DMS79 treated with DMSO at 0.1 percent for 48 hours (cell line): ENCODE data around the gene NHS.

Experiments used
- DNase-seq: peaks from one replicate; lab custom pipeline; 2025; lab: John Stamatoyannopoulos, UW

Gene NHS

GRCh38 chrX:17679261-17679660, 304.3 kb downstream of the NHS start:
- no peak for DNase-seq

- DNase-seq, result no peak
These were observed 304.8 kb downstream of the NHS start for GRCh38 chrX:17679820-17680219.

GRCh38 chrX:17680732-17681413, 305.9 kb downstream of the NHS start:
- DNase-seq, result no peak

DNA sequence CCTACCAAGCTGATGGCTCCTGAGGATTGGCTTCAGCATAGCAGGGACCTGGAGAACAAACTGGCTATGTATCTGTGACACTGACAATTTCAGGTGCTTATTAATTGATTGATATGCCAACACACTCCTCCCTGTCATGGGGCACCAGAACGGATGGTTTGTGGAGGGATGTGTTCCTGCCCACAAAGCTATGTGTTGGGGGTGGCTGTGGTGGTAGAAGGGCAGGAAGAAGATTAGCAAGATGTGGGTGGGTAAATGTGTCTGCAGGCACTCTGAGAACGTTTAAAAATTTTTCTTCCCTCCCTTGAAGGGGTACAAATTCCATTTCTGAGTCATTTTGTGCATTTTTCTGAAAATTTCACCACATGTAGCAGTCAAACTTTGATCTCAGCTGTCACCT, 307.3 kb downstream of the NHS start:
- no peak for DNase-seq

DNA sequence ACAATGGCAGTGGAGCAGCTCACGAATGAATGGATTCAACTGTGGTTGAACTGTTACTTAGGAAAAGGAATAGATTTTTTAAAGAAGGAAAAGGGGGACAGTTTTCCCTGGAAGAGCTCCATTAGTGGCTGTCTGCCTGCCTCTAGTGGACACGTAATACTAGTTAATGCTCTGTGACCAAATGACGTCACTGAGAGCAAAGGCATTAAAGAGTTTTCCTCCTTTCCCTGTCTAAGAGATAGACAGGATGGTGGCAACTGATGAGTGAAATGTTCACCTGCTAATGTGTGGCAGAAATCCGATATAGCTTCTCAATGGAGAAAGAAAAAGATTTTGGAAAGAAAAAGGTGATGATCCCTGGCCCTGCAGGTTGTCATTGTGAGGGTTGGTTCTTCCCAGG, 310.0 kb downstream of the NHS start:
- no peak for DNase-seq

DNA sequence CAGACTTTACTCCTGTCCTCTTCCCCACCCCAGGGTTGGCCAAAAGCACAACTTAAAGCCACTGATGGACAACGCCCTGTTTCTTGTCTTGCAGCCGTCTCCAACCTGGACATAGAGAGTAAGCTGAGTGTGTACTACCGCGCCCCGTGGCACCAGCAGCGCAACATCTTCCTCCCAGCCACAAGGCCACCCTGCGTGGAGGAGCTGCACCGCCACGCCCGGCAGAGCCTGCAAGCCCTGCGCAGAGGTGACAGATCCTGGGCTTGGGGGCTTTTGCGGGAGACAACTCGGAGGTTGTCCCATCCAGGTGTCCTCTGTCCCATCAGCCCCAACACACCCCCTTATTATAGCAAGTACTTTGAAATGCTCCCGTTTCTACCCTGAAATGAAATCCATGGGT, 312.6 kb downstream of the NHS start:
- DNase-seq, result no peak

GRCh38 chrX:17689971-17690409, 315.0 kb downstream of the NHS start:
- DNase-seq, result peak; percentile 12

GRCh38 chrX:17692709-17693346, 317.8 kb downstream of the NHS start:
- no peak for DNase-seq

DNA sequence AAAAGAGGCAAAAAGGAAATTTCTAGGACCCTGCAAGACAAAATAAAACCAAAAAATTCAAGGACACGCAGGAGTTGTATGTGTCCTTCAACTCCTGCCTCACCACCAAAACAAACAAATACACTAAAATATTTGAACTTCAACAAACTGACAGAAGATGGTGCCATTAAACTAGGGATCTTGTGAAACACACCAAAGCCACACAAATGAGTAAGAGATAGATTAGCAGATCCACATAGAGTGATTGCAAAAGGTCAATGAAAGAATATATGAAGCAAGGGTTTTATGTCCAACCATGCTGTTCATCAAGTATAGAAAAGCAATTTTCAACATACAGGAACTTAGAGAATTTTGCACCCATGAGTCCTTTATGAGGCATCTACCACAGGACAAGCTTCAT, 322.2 kb downstream of the NHS start:
- no peak for DNase-seq

- DNase-seq, result no peak
These were observed 326.0 kb downstream of the NHS start for GRCh38 chrX:17700976-17701375.

- no peak for DNase-seq
These were observed 328.2 kb downstream of the NHS start for GRCh38 chrX:17703201-17703600.

DNA sequence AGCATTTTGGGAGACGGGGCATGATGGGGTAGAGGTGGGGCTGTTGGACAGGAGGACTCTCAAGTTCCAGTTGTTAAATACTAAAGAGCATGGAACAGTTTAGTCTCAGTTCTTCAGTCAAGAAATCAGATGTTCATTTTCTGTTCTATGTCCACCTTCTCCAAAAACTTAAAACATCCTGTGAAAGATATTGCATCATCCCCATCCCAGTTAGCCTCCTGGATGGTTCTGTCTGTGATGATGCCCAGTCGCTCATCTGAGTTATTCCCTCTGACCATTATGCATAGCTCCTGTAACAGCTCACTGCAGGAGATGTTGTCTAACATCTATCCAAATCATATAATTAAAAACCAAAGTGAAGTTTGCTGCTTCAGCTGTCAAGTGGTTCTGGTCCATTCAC, 330.2 kb downstream of the NHS start:
- DNase-seq, result peak; percentile 8

DNA sequence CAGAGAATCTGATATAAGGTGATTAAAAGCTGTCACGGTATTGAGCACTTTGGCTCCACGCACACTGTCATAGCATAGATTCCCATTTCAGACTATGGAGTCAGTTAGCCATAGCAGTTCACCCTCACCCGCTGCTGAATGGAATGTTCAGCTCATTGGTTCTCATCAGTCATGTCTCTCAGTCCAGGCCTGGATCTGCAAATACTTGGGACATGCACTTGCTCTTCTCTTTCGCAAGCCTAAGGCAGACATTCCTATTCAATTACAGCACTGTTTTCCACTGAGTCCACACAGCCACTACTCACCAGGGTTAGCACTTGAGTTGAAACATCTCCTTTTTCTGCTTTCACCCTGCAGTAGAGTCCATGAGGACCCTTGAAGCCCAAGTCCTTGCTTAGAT, 331.7 kb downstream of the NHS start:
- no peak for DNase-seq

GRCh38 chrX:17707731-17708130, 332.7 kb downstream of the NHS start:
- DNase-seq, result no peak

GRCh38 chrX:17710871-17711301, 335.9 kb downstream of the NHS start:
- no peak for DNase-seq

DNA sequence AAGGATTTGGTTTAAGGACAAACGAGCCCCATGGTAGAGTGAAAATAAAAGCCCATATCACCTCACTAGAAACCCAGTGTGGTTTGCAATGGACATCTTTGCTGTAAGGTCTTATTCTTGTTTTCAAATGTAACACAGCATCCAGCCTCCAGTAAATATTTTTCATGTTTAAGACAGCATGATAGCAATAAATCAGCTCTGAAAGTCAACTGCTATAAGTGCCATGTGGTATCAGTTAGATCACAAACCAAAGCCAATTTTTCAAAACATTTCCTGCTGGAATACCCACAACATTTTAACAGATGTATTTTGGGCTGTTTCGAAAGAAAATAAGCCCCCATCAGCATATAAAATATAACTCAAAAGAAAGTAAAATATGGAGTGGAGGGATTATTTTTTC, 338.3 kb downstream of the NHS start:
- DNase-seq, result no peak

DNA sequence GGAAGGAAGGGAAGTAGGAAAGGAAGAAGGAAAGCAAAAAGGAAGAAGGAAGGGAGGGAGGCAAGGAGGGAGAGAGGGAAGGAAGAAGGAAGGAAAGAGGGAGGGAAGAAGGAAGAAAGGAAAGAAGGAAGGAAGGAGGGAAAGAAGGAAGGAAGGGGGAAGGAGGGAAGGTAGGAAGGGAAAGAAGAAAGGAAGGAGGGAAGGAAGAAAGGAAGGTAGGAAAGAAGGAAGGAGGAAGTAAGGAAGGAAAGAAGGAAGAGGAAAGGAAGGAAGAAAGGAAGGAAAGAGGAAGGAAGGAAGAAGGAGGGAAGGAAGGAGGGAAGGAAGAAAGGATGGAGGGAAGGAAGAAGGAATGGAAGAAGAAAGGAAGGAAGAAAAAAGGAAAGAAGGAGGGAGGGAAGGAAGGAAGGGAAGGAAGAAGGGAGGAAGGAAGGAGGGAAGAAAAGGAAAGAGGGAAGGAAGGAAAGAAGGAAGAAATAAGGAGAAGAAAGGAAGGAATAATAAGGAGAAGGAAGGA, 343.7 kb downstream of the NHS start:
- no peak for DNase-seq

GRCh38 chrX:17719711-17720110, 344.7 kb downstream of the NHS start:
- no peak for DNase-seq

DNA sequence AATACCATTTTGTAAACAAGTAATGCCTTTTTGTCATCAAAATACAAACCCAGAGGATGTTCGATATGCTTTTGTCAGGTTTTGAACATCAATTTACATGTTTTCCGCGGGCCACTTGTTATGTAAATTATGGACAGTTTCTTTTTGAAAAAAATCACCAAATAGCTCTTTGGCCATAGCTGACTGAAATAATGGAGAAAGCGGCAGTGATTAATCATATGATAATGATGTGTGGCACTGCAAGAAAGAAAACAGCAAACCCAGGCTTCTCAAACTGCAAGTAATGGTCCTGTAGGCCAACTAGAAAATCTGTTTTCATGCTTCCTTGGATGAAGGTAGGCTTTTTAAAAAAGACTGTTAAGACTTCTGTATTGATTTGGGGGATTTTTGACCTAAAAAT, 346.7 kb downstream of the NHS start:
- DNase-seq, result no peak

DNA sequence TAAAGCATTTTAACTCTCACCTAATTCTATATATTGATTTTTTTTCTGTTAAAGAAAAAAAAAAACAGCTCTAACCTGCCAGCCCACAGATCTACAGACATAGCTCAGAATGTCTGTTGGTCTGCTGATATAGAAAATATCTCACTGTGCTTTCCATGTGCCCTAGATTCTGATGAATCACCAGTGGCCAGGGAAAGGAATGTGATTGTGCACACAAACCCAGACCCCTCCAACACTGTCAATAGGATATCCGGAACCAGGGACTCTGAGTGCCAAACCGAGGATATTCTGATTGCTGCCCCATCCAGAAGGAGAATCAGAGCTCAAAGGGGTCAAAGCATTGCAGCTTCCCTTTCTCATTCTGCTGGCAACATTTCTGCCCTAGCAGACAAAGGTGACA, 350.2 kb downstream of the NHS start:
- no peak for DNase-seq

DNA sequence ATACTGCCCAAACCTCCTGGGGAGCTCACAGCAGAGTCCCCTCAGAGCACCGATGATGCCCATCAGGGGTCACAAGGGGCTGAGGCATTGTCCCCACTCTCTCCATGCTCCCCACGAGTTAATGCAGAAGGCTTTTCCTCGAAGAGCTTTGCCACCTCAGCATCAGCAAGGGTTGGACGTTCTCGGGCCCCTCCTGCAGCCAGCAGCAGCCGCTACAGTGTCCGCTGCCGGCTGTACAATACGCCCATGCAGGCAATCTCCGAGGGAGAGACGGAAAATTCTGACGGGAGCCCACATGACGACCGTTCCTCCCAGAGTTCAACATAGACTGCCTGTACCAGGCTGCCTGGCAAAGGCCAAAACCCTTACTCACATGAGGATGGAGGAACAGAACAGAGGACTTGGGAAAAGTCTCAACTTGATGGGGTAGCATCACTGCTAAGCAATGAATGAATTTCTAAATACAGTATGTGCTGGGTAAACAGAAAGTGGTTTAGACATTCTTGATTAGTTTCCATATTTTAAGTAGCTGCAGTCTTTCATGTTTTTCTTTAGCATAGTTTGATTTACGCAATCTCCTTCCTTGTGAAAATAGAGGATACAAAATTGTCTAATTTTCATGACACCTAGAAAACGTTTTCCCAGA, 357.3 kb downstream of the NHS start:
- DNase-seq, result no peak

GRCh38 chrX:17735406-17735805, 360.4 kb downstream of the NHS start:
- no peak for DNase-seq

- DNase-seq, result no peak
These were observed 361.5 kb downstream of the NHS start for GRCh38 chrX:17736478-17736855.
